ENCODE results near the gene ASB3.

ASB3 gene

DNA sequence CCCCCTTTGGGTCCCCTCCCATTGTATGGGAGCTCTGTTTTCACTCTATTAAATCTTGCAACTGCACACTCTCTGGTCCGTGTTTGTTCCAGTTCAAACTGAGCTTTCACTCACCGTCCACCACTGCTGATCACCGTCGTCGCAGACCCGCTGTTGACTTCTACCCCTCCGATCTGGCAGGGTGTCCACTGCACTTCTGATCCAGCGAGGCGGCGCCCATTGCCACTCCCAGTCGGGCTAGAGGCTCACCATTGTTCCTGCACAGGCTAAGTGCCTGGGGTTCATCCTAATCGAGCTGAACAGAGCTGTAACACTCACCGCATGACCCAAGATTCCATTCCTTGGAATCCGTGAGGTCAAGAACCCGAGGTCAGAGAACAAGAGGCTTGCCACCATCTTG is 30.1 kb downstream of the ASB3 start:
- H4K20me1 ChIP-seq (ENCODE audit: insufficient read depth, low read length, poor library complexity, severe bottlenecking): no peaks in the 10 kb centered on the region
- no peaks in the 10 kb centered on the region for H3K4me1 ChIP-seq (ENCODE audit: insufficient read depth, low read length, poor library complexity, severe bottlenecking)
- no peaks in the 10 kb centered on the region for H3K9me2 ChIP-seq (replicated peaks; ENCODE audit: low read depth, low read length)
- no peaks in the 10 kb centered on the region for H3K27me3 ChIP-seq (ENCODE audit: insufficient read depth, low read length, poor library complexity, severe bottlenecking)
- no peak overlapping the region for H2AFZ ChIP-seq (ENCODE audit: low read length)
- peaks cover 13% of the 10 kb centered on the region; the same call in 1 of the 2 replicates for H3K36me3 ChIP-seq (ENCODE audit: insufficient read depth, low read length)
- no peaks in the 10 kb centered on the region for H3K79me2 ChIP-seq (ENCODE audit: insufficient read depth, low read length)
- no peak overlapping the region for H3K4me2 ChIP-seq (ENCODE audit: low read depth, low read length, poor library complexity, severe bottlenecking)
- no peak overlapping the region for H3K9ac ChIP-seq (ENCODE audit: low read depth, low read length, poor library complexity, severe bottlenecking)
- TF ChIP-seq, protein P1, sequence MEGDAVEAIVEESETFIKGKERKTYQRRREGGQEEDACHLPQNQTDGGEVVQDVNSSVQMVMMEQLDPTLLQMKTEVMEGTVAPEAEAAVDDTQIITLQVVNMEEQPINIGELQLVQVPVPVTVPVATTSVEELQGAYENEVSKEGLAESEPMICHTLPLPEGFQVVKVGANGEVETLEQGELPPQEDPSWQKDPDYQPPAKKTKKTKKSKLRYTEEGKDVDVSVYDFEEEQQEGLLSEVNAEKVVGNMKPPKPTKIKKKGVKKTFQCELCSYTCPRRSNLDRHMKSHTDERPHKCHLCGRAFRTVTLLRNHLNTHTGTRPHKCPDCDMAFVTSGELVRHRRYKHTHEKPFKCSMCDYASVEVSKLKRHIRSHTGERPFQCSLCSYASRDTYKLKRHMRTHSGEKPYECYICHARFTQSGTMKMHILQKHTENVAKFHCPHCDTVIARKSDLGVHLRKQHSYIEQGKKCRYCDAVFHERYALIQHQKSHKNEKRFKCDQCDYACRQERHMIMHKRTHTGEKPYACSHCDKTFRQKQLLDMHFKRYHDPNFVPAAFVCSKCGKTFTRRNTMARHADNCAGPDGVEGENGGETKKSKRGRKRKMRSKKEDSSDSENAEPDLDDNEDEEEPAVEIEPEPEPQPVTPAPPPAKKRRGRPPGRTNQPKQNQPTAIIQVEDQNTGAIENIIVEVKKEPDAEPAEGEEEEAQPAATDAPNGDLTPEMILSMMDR (conservative IDR thresholded peaks at IDR 0.05; ENCODE audit: low read length): no peak
- TF ChIP-seq EZH2phosphoT487 (IDR thresholded peaks at IDR 0.05; ENCODE audit: borderline replicate concordance): no peak
- H3F3A ChIP-seq (ENCODE audit: low read depth): no peaks in the 10 kb centered on the region
- H3K4me3 ChIP-seq (ENCODE audit: low read length, poor library complexity, severe bottlenecking): no peak overlapping the region
- no peaks in the 10 kb centered on the region for H3K9me3 ChIP-seq (ENCODE audit: insufficient read depth, low read depth, low read length)

DNA sequence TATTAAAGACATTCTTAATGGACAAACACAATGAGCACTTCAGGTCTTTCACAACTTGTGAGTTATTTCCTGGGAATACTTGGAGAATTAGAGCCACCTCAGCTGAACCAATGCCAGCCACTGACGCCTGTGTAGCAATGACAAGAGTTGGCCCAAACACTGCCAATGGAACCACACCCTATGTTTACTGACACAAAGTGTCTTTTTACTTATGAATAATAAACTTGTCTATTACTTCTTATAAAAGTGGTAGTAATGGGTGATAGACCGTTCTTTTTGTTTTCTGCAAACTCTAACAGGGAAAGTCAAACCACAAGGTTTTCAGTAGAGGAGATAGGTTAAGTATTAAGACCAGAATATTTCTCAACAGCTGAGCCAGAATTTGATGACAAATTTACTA is 31.6 kb downstream of the ASB3 start:
- no peak overlapping the region for H3K4me2 ChIP-seq (ENCODE audit: low read depth, low read length, poor library complexity, severe bottlenecking)
- H3K9ac ChIP-seq (ENCODE audit: low read depth, low read length, poor library complexity, severe bottlenecking): no peak overlapping the region
- no peaks in the 10 kb centered on the region for H3F3A ChIP-seq (ENCODE audit: low read depth)
- no peaks in the 10 kb centered on the region for H3K79me2 ChIP-seq (ENCODE audit: insufficient read depth, low read length)
- peaks cover 19% of the 10 kb centered on the region; the same call in 1 of the 2 replicates for H3K36me3 ChIP-seq (ENCODE audit: insufficient read depth, low read length)
- no peak overlapping the region for H3K4me3 ChIP-seq (ENCODE audit: low read length, poor library complexity, severe bottlenecking)
- H3K9me2 ChIP-seq (replicated peaks; ENCODE audit: low read depth, low read length): no peaks in the 10 kb centered on the region
- H3K4me1 ChIP-seq (ENCODE audit: insufficient read depth, low read length, poor library complexity, severe bottlenecking): no peaks in the 10 kb centered on the region
- H4K20me1 ChIP-seq (ENCODE audit: insufficient read depth, low read length, poor library complexity, severe bottlenecking): no peaks in the 10 kb centered on the region
- no peaks in the 10 kb centered on the region for H3K9me3 ChIP-seq (ENCODE audit: insufficient read depth, low read depth, low read length)
- TF ChIP-seq, protein P1 (conservative IDR thresholded peaks at IDR 0.05; ENCODE audit: low read length): no peak
- no peak for TF ChIP-seq EZH2phosphoT487 (IDR thresholded peaks at IDR 0.05; ENCODE audit: borderline replicate concordance)
- H3K27me3 ChIP-seq (ENCODE audit: insufficient read depth, low read length, poor library complexity, severe bottlenecking): no peaks in the 10 kb centered on the region
- H2AFZ ChIP-seq (ENCODE audit: low read length): no peak overlapping the region

DNA sequence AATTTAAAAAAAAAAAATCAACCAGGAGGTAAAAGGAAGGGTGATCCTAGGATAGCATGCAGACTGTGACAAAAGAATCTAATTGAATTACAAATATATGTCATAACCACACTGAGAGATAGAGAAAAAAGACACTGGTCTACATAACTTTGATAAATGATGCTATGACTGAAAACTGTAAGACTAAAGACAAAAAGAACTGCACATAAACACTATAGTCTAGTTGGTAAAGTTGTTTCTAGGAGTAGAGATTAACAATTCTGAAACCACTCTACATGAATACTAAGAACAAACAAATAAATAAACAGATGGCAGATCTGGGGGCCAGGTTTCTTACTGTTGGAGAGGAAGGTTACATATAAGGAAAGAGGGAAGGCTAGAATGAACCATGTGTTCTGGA is 33.7 kb downstream of the ASB3 start:
- no peaks in the 10 kb centered on the region for H3F3A ChIP-seq (ENCODE audit: low read depth)
- H3K4me3 ChIP-seq (ENCODE audit: low read length, poor library complexity, severe bottlenecking): no peak overlapping the region
- no peaks in the 10 kb centered on the region for H3K4me1 ChIP-seq (ENCODE audit: insufficient read depth, low read length, poor library complexity, severe bottlenecking)
- H4K20me1 ChIP-seq (ENCODE audit: insufficient read depth, low read length, poor library complexity, severe bottlenecking): no peaks in the 10 kb centered on the region
- H2AFZ ChIP-seq (ENCODE audit: low read length): no peak overlapping the region
- H3K27me3 ChIP-seq (ENCODE audit: insufficient read depth, low read length, poor library complexity, severe bottlenecking): no peaks in the 10 kb centered on the region
- H3K79me2 ChIP-seq (ENCODE audit: insufficient read depth, low read length): no peaks in the 10 kb centered on the region
- H3K9ac ChIP-seq (ENCODE audit: low read depth, low read length, poor library complexity, severe bottlenecking): no peak overlapping the region
- H3K9me3 ChIP-seq (ENCODE audit: insufficient read depth, low read depth, low read length): no peaks in the 10 kb centered on the region
- TF ChIP-seq, protein P1 (conservative IDR thresholded peaks at IDR 0.05; ENCODE audit: low read length): no peak
- no peak for TF ChIP-seq EZH2phosphoT487 (IDR thresholded peaks at IDR 0.05; ENCODE audit: borderline replicate concordance)
- no peaks in the 10 kb centered on the region for H3K9me2 ChIP-seq (replicated peaks; ENCODE audit: low read depth, low read length)
- H3K4me2 ChIP-seq (ENCODE audit: low read depth, low read length, poor library complexity, severe bottlenecking): no peak overlapping the region
- H3K36me3 ChIP-seq (ENCODE audit: insufficient read depth, low read length): peaks cover 35% of the 10 kb centered on the region
